DMS153 treated with DMSO at 0.1 percent for 48 hours (cell line): ENCODE measurements around the gene FMOD.
"Not testable (repeated sequence)": the region's sequence is repeated elsewhere in the genome, so short reads cannot be mapped to it uniquely, and the experiment has no call there.

ENCODE experiments used
- DNase-seq: peaks from one replicate; lab custom pipeline; 2025; ENCODE audit not compliant: unreplicated experiment; lab: John Stamatoyannopoulos, UW

FMOD gene

GRCh38 chr1:203306965-203307541 is 43.9 kb downstream of the FMOD start:
- no peak for DNase-seq

GRCh38 chr1:203306089-203306964 is 44.6 kb downstream of the FMOD start:
- DNase-seq = peak; percentile 90

GRCh38 chr1:203305809-203306088 is 45.2 kb downstream of the FMOD start:
- no peak for DNase-seq

- peak; percentile 99 for DNase-seq
Observed at GRCh38 chr1:203304919-203305808, 45.8 kb downstream of the FMOD start, which contains the start of gene BTG2. TSS of gene BTG2 (plus strand) at chr1:203305519. CDS start at chr1:203305607, 88 bp downstream.

GRCh38 chr1:203304391-203304918 is 46.5 kb downstream of the FMOD start:
- no peak for DNase-seq

GRCh38 chr1:203302894-203303293 is 48.0 kb downstream of the FMOD start:
- DNase-seq = no peak

GRCh38 chr1:203302456-203302855 is 48.5 kb downstream of the FMOD start:
- no peak for DNase-seq

GRCh38 chr1:203301331-203301668 is 49.6 kb downstream of the FMOD start:
- DNase-seq = no peak

- no peak for DNase-seq
Observed at GRCh38 chr1:203300441-203301330, 50.2 kb downstream of the FMOD start.

- not testable (repeated sequence) for DNase-seq
Observed at GRCh38 chr1:203299719-203300429, 51.0 kb downstream of the FMOD start.

- no peak for DNase-seq
Observed at GRCh38 chr1:203299169-203299568, 51.8 kb downstream of the FMOD start.

- DNase-seq = no peak
Observed at GRCh38 chr1:203296460-203297073, 54.4 kb downstream of the FMOD start.

GRCh38 chr1:203295796-203296195 is 55.1 kb downstream of the FMOD start:
- DNase-seq = no peak

- DNase-seq = peak; percentile 56
Observed at GRCh38 chr1:203291201-203292096, 59.5 kb downstream of the FMOD start.
